DMS53 (cell line): ENCODE measurements around the gene EEIG2.
"Not testable (repeated sequence)": the region's sequence is repeated elsewhere in the genome, so short reads cannot be mapped to it uniquely, and the experiment has no call there.

Experiments used
- DNase-seq: peaks from one replicate; lab custom pipeline; 2025; lab: John Stamatoyannopoulos, UW

EEIG2 gene

GRCh38 chr1:108559215-108560186 is at the start of gene EEIG2:
Gene EEIG2, plus strand, starts transcription at chr1:108560100. Its CDS starts 329 bp downstream, at chr1:108560429.
- peak; percentile 92 for DNase-seq

DNA sequence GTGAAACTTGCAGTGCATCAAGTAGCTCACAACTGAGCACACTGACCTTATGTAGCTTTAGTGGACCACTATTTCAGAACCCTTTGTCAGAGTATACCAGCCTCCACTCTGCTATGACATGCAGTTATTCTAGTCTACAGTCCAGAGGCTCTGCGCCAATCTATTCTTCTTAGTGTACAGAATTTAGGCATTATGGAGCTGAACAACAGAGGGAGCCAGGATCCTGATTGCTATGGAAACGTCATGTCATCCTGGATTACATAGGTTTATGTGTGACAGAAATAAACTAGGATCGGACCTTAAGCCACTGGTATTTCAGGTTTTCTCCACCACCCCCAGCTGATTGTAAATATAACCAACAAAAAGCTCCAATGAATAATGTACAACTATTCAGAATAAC is 48.1 kb upstream of the EEIG2 start:
- peak; percentile 21 for DNase-seq

- peak; percentile 66 for DNase-seq
These were observed 47.5 kb upstream of the EEIG2 start for GRCh38 chr1:108512239-108513043.

GRCh38 chr1:108513044-108513415 is 46.9 kb upstream of the EEIG2 start:
- no peak for DNase-seq

DNA sequence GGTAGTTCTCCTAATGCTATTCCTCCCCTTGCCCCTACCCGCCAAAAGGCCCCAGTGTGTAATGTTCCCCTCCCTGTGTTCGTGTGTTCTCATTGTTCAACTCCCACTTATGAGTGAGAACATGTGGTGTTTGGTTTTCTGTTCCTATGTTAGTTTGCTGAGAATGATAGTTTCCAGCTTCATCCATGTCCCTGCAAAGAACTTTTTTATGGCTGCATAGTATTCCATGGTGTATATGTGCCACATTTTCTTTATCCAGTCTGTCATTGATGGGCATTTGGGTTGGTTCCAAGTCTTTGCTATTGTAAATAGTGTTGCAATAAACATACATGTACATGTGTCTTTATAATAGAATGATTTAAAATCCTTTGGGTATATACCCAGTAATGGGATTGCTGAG is 46.0 kb upstream of the EEIG2 start:
- not testable (repeated sequence) for DNase-seq

GRCh38 chr1:108517301-108517897 is 42.5 kb upstream of the EEIG2 start:
- not testable (repeated sequence) for DNase-seq

GRCh38 chr1:108521990-108522393 is 37.9 kb upstream of the EEIG2 start:
- no peak for DNase-seq

DNA sequence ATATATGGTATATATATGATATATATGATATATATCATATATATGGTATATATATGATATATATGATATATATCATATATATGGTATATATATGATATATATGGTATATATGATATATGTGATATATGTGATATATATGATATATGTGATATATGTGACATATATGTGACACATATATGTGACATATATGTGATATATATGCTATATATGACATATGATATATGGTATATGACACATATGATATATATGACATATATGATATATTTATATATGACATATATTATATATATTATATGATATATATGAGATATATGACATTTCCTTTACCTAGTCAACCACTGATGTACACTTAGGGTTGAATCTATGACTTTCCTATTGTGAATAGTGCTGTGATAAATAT is 36.1 kb upstream of the EEIG2 start:
- DNase-seq, result no peak

- no peak for DNase-seq
These were observed 35.2 kb upstream of the EEIG2 start for GRCh38 chr1:108524676-108525075.

DNA sequence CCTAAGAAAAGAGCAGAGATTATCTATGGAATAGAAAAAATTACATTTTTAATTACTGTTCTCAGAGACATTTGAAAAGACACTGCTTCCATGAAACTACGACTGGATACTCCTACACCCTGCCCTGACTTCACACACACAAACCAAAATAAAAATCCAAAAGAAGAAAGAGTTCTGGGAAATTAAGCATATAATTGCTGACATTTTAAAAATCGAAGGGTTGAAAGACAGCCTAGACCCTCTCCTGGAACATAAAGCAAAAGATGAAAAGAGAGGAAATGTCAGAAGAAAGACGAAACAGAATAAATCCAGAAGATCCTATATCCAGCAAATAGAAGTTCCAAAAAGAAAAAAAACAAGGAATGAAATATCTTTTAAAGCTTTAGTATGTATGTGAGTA is 32.8 kb upstream of the EEIG2 start:
- no peak for DNase-seq

DNA sequence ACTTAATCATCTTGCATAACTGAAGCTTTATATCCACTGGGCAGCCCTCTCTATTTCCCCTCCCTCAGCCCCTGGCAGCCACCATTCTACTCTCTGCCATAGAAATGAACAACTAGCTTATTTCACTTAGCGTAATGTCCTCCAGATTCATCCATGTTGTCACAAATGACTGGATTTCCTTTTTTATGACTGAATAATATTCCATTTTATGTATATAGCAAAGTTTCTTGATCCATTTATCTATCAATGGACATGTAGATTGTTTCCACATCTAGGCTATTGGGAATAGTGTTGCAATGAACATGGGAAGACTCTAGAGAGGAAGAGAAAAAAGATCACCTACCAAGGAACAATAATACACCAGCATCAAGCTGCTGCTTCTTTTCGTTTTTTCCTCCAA is 32.1 kb upstream of the EEIG2 start:
- no peak for DNase-seq

DNA sequence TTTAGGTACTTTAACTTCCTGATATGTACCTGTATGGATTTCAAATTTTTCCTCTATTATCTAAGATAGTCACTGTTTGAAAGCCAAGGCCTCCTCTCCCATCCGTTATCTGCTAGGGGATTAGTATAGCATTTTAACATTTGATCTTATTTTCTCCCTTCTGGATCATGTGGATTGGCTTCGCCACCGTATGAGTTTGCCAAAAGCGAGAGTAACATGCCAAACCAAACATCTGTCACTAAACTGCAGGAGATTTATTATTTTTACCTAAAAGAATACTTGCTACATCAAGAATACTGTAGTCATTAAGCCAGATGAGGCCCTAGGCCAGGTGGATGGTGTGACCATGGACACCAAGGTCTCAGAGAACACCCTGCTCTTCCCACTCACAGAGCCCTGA is 28.5 kb upstream of the EEIG2 start:
- no peak for DNase-seq

GRCh38 chr1:108532730-108533129 is 27.2 kb upstream of the EEIG2 start:
- DNase-seq, result no peak

- DNase-seq, result no peak
These were observed 26.4 kb upstream of the EEIG2 start for GRCh38 chr1:108533351-108534083.

DNA sequence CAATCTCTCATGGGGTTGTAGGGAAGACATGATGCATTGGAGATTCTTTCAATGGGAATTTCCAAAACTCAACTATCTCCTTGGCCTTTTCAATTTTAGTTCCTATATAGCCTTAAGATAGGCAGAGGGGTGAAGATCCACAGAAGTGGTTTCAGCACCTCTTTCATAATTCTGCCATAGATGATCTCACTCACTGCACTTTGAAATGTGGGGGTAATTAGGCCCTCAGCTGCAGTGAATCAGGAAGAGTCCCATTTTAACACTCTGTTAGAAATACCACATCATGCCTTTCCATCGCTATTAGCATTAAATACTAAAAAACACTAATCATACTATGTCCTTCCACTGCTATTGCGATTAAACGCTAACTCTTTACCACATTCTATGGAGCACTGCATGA is 25.1 kb upstream of the EEIG2 start:
- no peak for DNase-seq

GRCh38 chr1:108535315-108535897 is 24.5 kb upstream of the EEIG2 start:
- DNase-seq, result not testable (repeated sequence)

DNA sequence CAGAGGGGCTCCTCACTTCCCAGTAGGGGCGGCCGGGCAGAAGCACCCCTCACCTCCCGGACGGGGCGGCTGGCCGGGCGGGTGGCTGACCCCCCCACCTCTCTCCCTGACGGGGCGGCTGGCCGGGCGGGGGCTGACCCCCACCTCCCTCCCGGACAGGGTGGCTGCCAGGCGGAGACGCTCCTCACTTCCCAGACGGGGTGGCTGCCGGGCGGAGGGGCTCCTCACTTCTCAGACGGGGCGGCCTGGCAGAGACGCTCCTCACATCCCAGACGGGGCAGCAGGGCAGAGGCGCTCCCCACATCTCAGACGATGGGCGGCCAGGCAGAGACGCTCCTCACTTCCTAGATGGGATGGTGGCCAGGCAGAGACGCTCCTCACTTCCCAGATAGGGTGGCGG is 23.9 kb upstream of the EEIG2 start:
- not testable (repeated sequence) for DNase-seq

DNA sequence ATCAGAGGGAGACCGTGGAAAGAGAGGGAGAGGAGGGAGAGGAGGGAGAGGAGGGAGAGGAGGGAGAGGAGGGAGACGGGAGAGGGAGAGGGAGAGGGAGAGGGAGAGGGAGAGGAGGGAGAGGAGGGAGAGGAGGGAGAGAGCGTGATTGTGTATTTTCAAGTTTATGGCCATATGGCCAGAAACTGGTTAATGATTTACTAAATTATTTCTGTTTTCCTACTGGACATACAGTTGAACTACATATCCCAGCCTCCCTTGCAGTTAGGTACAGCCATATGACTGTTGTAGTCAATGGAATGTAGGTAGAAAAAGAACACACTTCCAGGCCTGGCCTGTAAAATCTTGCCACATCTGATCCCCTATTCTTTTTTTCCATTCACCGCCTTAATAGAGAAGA is 23.1 kb upstream of the EEIG2 start:
- peak; percentile 94 for DNase-seq

- DNase-seq, result no peak
These were observed 21.9 kb upstream of the EEIG2 start for GRCh38 chr1:108537976-108538375.

GRCh38 chr1:108540977-108541376 is 18.9 kb upstream of the EEIG2 start:
- DNase-seq, result no peak

DNA sequence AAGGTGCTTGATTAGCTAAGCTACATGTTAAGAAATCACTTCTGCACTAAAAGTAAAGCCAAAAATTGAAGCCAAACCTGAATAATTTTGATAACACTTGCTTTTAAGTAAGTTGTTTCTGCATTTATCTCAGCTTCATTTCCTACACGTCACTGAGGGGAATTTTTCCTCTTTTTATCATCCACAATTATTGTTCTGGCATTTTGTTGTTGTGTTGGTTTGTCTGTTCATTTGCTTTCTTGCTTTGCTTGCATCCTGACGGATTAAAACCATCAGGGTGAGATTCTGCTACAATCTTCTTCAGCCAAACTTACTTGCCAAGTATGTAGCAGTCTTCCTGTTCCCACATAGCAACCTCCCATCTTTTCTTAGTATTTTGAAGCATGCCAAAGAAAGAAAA is 18.0 kb upstream of the EEIG2 start:
- DNase-seq, result no peak
